Coronary artery (tissue), 2 donors: ENCODE measurements around the gene CAMTA1.

Experiments used
- DNase-seq: peaks from one replicate; pipeline ENCODE4 v3.0.0-alpha.2; 2017; ENCODE audit warnings: low spot score
- H3K27ac ChIP-seq, 2 donors: fragments of 200-600 bp; sonication (generic); one replicate each; pipeline ENCODE4 v1.5.1; 2016 to 2019
- H3K4me3 ChIP-seq: fragments of 200-600 bp; sonication (generic); 2 replicates; pipeline ENCODE4 v1.5.1; 2016; ENCODE audit warnings: mild to moderate bottlenecking, moderate library complexity
- CTCF ChIP-seq: fragments of 200-600 bp; sonication (generic); IDR thresholded peaks from one replicate; pipeline ENCODE4 v1.5.1; 2019; ENCODE audit warnings: antibody characterized with exemption

Gene CAMTA1

GRCh38 chr1:7405844-7406500 lies 620.7 kb downstream of the CAMTA1 start:
- H3K27ac ChIP-seq: no peak overlapping the region
- TF ChIP-seq CTCF: no peak
- DNase-seq: peak; percentile 50
- H3K4me3 ChIP-seq: no peak overlapping the region

- no peak for TF ChIP-seq CTCF
- Histone ChIP-seq H3K4me3 (no peak overlapping the region), H3K27ac (no peak overlapping the region)
- peak; percentile 68 for DNase-seq
Measured at GRCh38 chr1:7406641-7407543, 621.6 kb downstream of the CAMTA1 start.

- Histone ChIP-seq H3K4me3 (no peak overlapping the region), H3K27ac (no peak overlapping the region)
- DNase-seq: peak; percentile 41
- no peak for TF ChIP-seq CTCF
Measured at GRCh38 chr1:7407544-7407895, 622.3 kb downstream of the CAMTA1 start.

GRCh38 chr1:7407980-7408770 lies 622.9 kb downstream of the CAMTA1 start:
- peak; percentile 57 for DNase-seq
- no peak for TF ChIP-seq CTCF
- Histone ChIP-seq H3K27ac (no peak overlapping the region), H3K4me3 (no peak overlapping the region)

DNA sequence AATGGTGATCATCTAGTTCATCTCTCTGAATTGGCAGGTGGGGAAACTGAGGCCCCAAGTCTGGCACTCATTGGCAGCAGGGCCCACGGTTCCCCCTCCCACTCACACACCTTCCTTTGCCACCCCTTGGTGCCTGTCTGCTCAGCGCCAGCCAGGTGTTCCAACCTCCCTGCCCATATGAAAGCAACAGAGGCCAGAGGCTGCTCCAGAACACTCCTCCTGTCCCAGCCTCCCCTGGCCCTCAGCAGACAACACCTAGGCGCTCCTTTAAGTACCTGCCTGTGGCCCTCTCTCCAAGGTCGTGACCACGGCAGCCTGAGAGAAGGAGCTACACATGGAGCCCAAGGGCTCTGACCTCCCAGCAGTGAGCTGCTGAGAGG lies 623.5 kb downstream of the CAMTA1 start:
- no peak for TF ChIP-seq CTCF
- H3K27ac ChIP-seq: no peak overlapping the region
- peak; percentile 54 for DNase-seq

DNA sequence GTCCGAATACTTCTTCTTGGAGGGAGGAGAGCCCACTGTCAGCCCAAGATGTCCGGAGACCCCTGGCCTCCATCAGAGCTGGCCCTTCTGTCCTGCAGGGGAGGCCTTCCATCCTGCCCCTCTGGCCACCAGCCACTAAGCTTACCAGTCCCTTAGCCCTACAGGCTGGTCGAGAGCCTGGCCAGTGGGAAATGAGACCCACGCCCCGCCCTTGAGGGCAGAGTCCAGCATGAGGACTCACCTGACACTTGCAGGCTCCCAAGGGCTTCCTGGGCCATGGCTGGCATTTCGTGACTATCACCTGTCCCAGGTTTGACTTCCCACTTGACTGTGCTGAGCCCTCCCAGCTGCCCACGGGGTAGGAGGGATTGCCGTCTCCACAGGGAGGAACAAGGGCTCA lies 624.0 kb downstream of the CAMTA1 start:
- H3K4me3 ChIP-seq: no peak overlapping the region
- no peak for TF ChIP-seq CTCF
- H3K27ac ChIP-seq: no peak overlapping the region
- peak; percentile 21 for DNase-seq

More for the DNA sequence above, 623.5 kb downstream of the CAMTA1 start:
- no peak overlapping the region for H3K4me3 ChIP-seq
